Measurements from ENCODE around the gene RAD9A.
A peak's percentile ranks its signal among the peaks of the same experiment; 100 is the strongest.

Gene RAD9A

GRCh38 chr11:67376873-67377808, 14.6 kb upstream of the RAD9A start:
- DNase-seq (ENCODE audit: insufficient read length, low spot score): no peak
- FAIRE-seq: no peak
- no peak for TF ChIP-seq CTCF (IDR thresholded peaks at IDR 0.05; ENCODE audit: insufficient read depth, missing control alignments)

DNA sequence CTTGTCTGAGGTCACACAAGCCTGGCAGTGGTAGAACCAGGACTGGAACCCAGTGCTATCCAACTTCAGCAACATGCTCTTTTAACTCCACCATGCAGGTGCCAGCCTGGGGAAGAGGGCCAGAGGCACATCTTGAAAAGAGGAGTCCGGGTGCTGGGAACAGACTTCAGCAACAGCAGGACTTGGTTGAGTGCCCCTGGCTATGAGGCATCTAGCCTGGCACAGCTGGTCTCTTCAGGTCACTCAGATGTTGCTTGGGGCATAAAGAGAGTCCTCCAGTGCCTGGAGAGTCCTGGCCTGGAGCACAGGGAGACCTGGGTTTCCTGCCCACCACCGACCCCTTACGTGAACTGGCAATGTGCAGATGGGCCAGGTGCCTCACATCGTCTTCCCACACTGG, 13.2 kb upstream of the RAD9A start:
- DNase-seq (ENCODE audit: insufficient read length, low spot score) (no peak), FAIRE-seq (no peak)
- TF ChIP-seq CTCF (IDR thresholded peaks at IDR 0.05; ENCODE audit: insufficient read depth, missing control alignments): no peak

DNA sequence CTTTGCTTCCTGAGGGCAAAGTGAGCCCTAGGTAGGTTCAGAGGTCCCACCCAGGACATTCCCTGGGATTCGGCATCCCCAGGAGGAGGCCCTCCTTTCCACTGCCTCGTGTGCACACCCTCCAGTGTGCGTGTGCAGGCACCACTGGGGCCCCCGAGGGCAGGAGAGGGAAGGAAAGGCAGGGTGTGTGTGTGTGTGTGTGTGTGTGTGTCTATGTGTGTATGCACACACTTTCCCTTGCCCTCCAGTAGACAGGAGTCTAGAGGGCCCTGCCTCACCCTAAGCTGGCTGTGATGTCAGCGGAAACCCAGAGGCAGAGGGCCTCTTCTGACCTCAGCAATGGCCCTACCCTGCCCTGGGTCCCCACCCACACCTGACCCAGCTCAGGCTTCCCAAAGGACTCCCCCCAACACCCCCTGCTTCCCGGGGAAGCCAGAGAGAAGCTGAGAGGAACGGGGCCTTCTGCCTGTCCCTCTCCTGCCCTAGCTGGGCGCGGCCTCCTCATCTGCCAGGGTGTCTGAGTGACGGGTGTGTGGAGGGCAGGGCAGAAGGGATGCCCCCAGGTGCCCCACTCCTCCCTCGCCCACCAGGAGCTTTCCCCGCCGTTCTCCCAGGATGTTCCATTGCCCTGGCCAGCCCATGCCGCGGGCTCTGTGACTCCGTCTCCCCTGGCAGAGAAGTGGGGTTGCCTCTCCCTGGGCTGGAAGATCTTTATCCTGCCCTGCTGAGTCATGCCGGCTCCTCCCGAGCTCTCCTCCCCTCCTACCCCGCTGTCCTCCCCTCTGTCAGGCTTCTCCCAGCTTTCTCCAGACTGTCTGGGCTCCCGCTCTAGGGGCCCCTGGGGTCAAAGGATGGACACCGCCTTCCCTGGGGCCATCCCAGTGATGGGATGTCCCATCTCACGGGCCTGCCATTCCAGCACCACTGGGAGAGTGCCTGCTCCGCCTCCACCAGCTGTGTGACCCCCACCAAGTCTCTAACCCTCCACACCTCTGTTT, 12.4 kb upstream of the RAD9A start:
- TF ChIP-seq CTCF (IDR thresholded peaks at IDR 0.05; ENCODE audit: insufficient read depth, missing control alignments): no peak
- DNase-seq (ENCODE audit: insufficient read length, low spot score) (no peak), FAIRE-seq (no peak)

- FAIRE-seq (no peak), DNase-seq (ENCODE audit: insufficient read length, low spot score) (no peak)
Measured at GRCh38 chr11:67381244-67381972, 10.4 kb upstream of the RAD9A start.

GRCh38 chr11:67382276-67383136, 9.3 kb upstream of the RAD9A start:
- no peak for DNase-seq (ENCODE audit: insufficient read length, low spot score)
- TF ChIP-seq CTCF (IDR thresholded peaks at IDR 0.05; ENCODE audit: insufficient read depth, missing control alignments): peak; percentile 97
- FAIRE-seq: no peak

More at GRCh38 chr11:67381244-67381972, 10.4 kb upstream of the RAD9A start:
- no peak for TF ChIP-seq CTCF (IDR thresholded peaks at IDR 0.05; ENCODE audit: insufficient read depth, missing control alignments)

GRCh38 chr11:67384851-67385366, 6.9 kb upstream of the RAD9A start:
- no peak for TF ChIP-seq CTCF (IDR thresholded peaks at IDR 0.05; ENCODE audit: insufficient read depth, missing control alignments)
- DNase-seq (ENCODE audit: insufficient read length, low spot score) (no peak), FAIRE-seq (no peak)
